A673 (cell line): ENCODE results near the gene MXD3. TPM values are rescaled to one million over a fixed set of nuclear protein-coding genes. Genes with fewer than 3 reads are reported as not detected.

ENCODE experiments used
- BruUV-seq: library from RNA; stranded (reverse); fragments of 400-500 nt; replicated peaks from 2 replicates; lab custom pipeline; 2021; lab: Mats Ljungman, UMichigan
- CTCF ChIA-PET: fragments of 300-600 bp; sonication (Branson Sonifier 250); formaldehyde crosslinking; loops from one replicate; lab custom pipeline; 2022; ENCODE audit warnings: antibody characterized with exemption; lab: Charles Lee
- POLR2A ChIA-PET: fragments of 300-600 bp; sonication (Branson Sonifier 250); formaldehyde crosslinking; loops from one replicate; lab custom pipeline; 2022; ENCODE audit warnings: antibody characterized with exemption; ENCODE audit not compliant: low non-redundant PET; lab: Charles Lee
- DNase-seq: peaks from one replicate; pipeline ENCODE4 v3.0.0-alpha.2; 2015; ENCODE audit warnings: low spot score
- H3K27ac ChIP-seq: fragments of 200-600 bp; sonication (generic); 2 replicates; pipeline ENCODE4 v1.5.1; 2016; ENCODE audit warnings: mixed run types, low read depth, mild to moderate bottlenecking, mixed read lengths, antibody characterized with exemption, low read length; ENCODE audit not compliant: poor library complexity, severe bottlenecking
- H3K27me3 ChIP-seq: fragments of 200-600 bp; sonication (generic); replicated peaks from 2 replicates; pipeline ENCODE4 v1.6.1; 2017; ENCODE audit warnings: mixed run types, low read depth, mild to moderate bottlenecking, mixed read lengths, antibody characterized with exemption, low read length; ENCODE audit not compliant: insufficient read depth, poor library complexity
- H3K36me3 ChIP-seq: fragments of 200-600 bp; sonication (generic); 2 replicates; pipeline ENCODE4 v1.6.1; 2016; ENCODE audit warnings: mixed run types, mild to moderate bottlenecking, mixed read lengths, antibody characterized with exemption, low read length; ENCODE audit not compliant: insufficient read depth, poor library complexity, severe bottlenecking
- H3K4me1 ChIP-seq: fragments of 200-600 bp; sonication (generic); 2 replicates; pipeline ENCODE4 v1.6.1; 2017; ENCODE audit warnings: mixed run types, mild to moderate bottlenecking, mixed read lengths, antibody characterized with exemption, low read length; ENCODE audit not compliant: insufficient read depth, poor library complexity, severe bottlenecking
- H3K4me3 ChIP-seq: fragments of 200-600 bp; sonication (generic); 2 replicates; pipeline ENCODE4 v1.5.1; 2016; ENCODE audit warnings: low read depth, mixed run types, mild to moderate bottlenecking, mixed read lengths, low read length; ENCODE audit not compliant: poor library complexity, severe bottlenecking
- H3K9me3 ChIP-seq: fragments of 200-600 bp; sonication (generic); 2 replicates; pipeline ENCODE4 v1.6.1; 2016; ENCODE audit warnings: mixed run types, low read depth, mild to moderate bottlenecking, mixed read lengths, antibody characterized with exemption, low read length; ENCODE audit not compliant: poor library complexity, severe bottlenecking
- EZH2 ChIP-seq: fragments of 200-600 bp; sonication (generic); IDR thresholded peaks from 2 replicates; pipeline ENCODE4 v1.6.1; 2017; ENCODE audit warnings: borderline replicate concordance, low read depth, mild to moderate bottlenecking, mixed read lengths, antibody characterized with exemption, low read length; ENCODE audit not compliant: poor library complexity, severe bottlenecking
- intact Hi-C: fragments of 100-400 bp; cut with micrococcal nuclease; formaldehyde crosslinking; loops from one replicate; pipeline ENCODE4 v1.10.0; 2022; ENCODE audit not compliant: unreplicated experiment
- total RNA-seq: library from RNA; stranded (reverse); gene quantifications from 2 replicates; pipeline ENCODE4 v1.2.3, GENCODE V29; 2021
- TF ChIP-seq, protein P1 (sequence below): fragments of 300-800, 200-600 bp; sonication (generic); conservative IDR thresholded peaks from 2 replicates; pipeline ENCODE4 v1.5.1; 2017; ENCODE audit warnings: low read depth, mild to moderate bottlenecking, antibody characterized with exemption, low read length, moderate library complexity, mixed read lengths

The MXD3 gene
- total RNA-seq, 1 experiment from 2014 or later: 15.1 TPM

- Histone ChIP-seq H3K9me3 (no peaks in the 10 kb centered on the region), H3K27ac (no peak overlapping the region), H3K4me3 (no peak overlapping the region), H3K36me3 (no peaks in the 10 kb centered on the region), H3K27me3 (no peaks in the 10 kb centered on the region), H3K4me1 (peaks cover 4% of the 10 kb centered on the region)
- CTCF ChIA-PET: no interaction called here
- POLR2A ChIA-PET: no interaction called here
- no peak for TF ChIP-seq EZH2
- TF ChIP-seq, protein P1, sequence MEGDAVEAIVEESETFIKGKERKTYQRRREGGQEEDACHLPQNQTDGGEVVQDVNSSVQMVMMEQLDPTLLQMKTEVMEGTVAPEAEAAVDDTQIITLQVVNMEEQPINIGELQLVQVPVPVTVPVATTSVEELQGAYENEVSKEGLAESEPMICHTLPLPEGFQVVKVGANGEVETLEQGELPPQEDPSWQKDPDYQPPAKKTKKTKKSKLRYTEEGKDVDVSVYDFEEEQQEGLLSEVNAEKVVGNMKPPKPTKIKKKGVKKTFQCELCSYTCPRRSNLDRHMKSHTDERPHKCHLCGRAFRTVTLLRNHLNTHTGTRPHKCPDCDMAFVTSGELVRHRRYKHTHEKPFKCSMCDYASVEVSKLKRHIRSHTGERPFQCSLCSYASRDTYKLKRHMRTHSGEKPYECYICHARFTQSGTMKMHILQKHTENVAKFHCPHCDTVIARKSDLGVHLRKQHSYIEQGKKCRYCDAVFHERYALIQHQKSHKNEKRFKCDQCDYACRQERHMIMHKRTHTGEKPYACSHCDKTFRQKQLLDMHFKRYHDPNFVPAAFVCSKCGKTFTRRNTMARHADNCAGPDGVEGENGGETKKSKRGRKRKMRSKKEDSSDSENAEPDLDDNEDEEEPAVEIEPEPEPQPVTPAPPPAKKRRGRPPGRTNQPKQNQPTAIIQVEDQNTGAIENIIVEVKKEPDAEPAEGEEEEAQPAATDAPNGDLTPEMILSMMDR: no peak
- intact Hi-C loops: no loop called here
- DNase-seq: no peak
- BruUV-seq: no TSS peak
Observed at GRCh38 chr5:177354711-177355110, 43.0 kb upstream of the MXD3 start.

- no peaks in the 10 kb centered on the region for H3K27me3 ChIP-seq
- BruUV-seq: no TSS peak
- TF ChIP-seq, protein P1: no peak
- no peak for TF ChIP-seq EZH2
- H3K4me1 ChIP-seq: peaks cover 7% of the 10 kb centered on the region
- H3K4me3 ChIP-seq: no peak overlapping the region
- CTCF ChIA-PET: no interaction called here
- no peaks in the 10 kb centered on the region for H3K9me3 ChIP-seq
- H3K36me3 ChIP-seq: no peaks in the 10 kb centered on the region
- POLR2A ChIA-PET: no interaction called here
- no peak for DNase-seq
- intact Hi-C loops: no loop called here
- H3K27ac ChIP-seq: no peak overlapping the region
Observed at GRCh38 chr5:177354256-177354655, 42.6 kb upstream of the MXD3 start.

GRCh38 chr5:177353093-177353492 lies 41.4 kb upstream of the MXD3 start:
- H3K9me3 ChIP-seq: no peaks in the 10 kb centered on the region
- no peak for DNase-seq
- no peaks in the 10 kb centered on the region for H3K36me3 ChIP-seq
- POLR2A ChIA-PET: no interaction called here
- no peaks in the 10 kb centered on the region for H3K27me3 ChIP-seq
- H3K27ac ChIP-seq: no peak overlapping the region
- CTCF ChIA-PET: no interaction called here
- H3K4me1 ChIP-seq: peaks cover 8% of the 10 kb centered on the region
- BruUV-seq: no TSS peak
- intact Hi-C loops: no loop called here
- TF ChIP-seq, protein P1: no peak
- TF ChIP-seq EZH2: no peak
- H3K4me3 ChIP-seq: no peak overlapping the region
